Neural progenitor cell (in vitro differentiated cells): ENCODE measurements around the gene OR51B6. TPM values are rescaled to one million over a fixed set of nuclear protein-coding genes. Genes with fewer than 3 reads are reported as not detected.

Experiments used
- DNase-seq: peaks from one replicate; pipeline ENCODE4 v3.0.0-alpha.2; 2016; ENCODE audit warnings: low spot score
- H2AFZ ChIP-seq: fragments of 200-600 bp; sonication (generic); replicated peaks from 2 replicates; pipeline ENCODE4 v1.6.1; 2016; ENCODE audit warnings: antibody characterized with exemption
- H3F3A ChIP-seq: fragments of 200-600 bp; sonication (generic); 2 replicates; pipeline ENCODE4 v1.6.1; 2016; ENCODE audit warnings: antibody characterized with exemption, low read depth
- H3K27ac ChIP-seq: fragments of 200-600 bp; sonication (generic); 2 replicates; pipeline ENCODE4 v1.5.1; 2016; ENCODE audit warnings: mild to moderate bottlenecking
- H3K27me3 ChIP-seq: fragments of 200-600 bp; sonication (generic); 2 replicates; pipeline ENCODE4 v1.6.1; 2016; ENCODE audit warnings: mild to moderate bottlenecking, moderate library complexity
- H3K36me3 ChIP-seq: fragments of 200-600 bp; sonication (generic); 2 replicates; pipeline ENCODE4 v1.5.1; 2016
- H3K4me1 ChIP-seq: fragments of 200-600 bp; sonication (generic); 2 replicates; pipeline ENCODE4 v1.6.1; 2016; ENCODE audit warnings: mixed run types
- H3K4me2 ChIP-seq: fragments of 200-600 bp; sonication (generic); 2 replicates; pipeline ENCODE4 v1.6.1; 2016
- H3K4me3 ChIP-seq: fragments of 200-600 bp; sonication (generic); 2 replicates; pipeline ENCODE4 v1.5.1; 2016
- H3K79me2 ChIP-seq: fragments of 200-600 bp; sonication (generic); 2 replicates; pipeline ENCODE4 v1.6.1; 2016; ENCODE audit warnings: low read depth
- H3K9ac ChIP-seq: fragments of 200-600 bp; sonication (generic); 2 replicates; pipeline ENCODE4 v1.6.1; 2016
- H3K9me3 ChIP-seq: fragments of 200-600 bp; sonication (generic); 2 replicates; pipeline ENCODE4 v1.5.1; 2016; ENCODE audit warnings: low read depth
- H4K20me1 ChIP-seq: fragments of 200-600 bp; sonication (generic); 2 replicates; pipeline ENCODE4 v1.6.1; 2016; ENCODE audit warnings: low read depth
- H3K27ac Mint-ChIP-seq: 3 replicates; pipeline ENCODE4 v1.8.0; 2021; ENCODE audit warnings: mixed read lengths
- H3K27me3 Mint-ChIP-seq: 2 replicates; pipeline ENCODE4 v1.8.0; 2022; ENCODE audit warnings: low read depth, mild to moderate bottlenecking, inconsistent platforms, moderate library complexity, mixed read lengths; ENCODE audit not compliant: insufficient read depth
- H3K36me3 Mint-ChIP-seq: 3 replicates; pipeline ENCODE4 v1.8.0; 2021; ENCODE audit warnings: mixed read lengths
- H3K4me1 Mint-ChIP-seq: 3 replicates; pipeline ENCODE4 v1.8.0; 2021; ENCODE audit warnings: mixed read lengths
- H3K4me3 Mint-ChIP-seq: 3 replicates; pipeline ENCODE4 v1.8.0; 2021; ENCODE audit warnings: mild to moderate bottlenecking, moderate library complexity, mixed read lengths
- H3K9me3 Mint-ChIP-seq: 3 replicates; pipeline ENCODE4 v1.8.0; 2020; ENCODE audit warnings: mixed read lengths
- CTCF ChIP-seq: fragments of 200-600 bp; sonication (generic); IDR thresholded peaks from 2 replicates; pipeline ENCODE4 v1.5.1; 2017; ENCODE audit warnings: antibody characterized with exemption, mild to moderate bottlenecking
- EZH2 ChIP-seq: fragments of 200-600 bp; sonication (generic); IDR thresholded peaks from 2 replicates; pipeline ENCODE4 v1.6.1; 2017; ENCODE audit warnings: antibody characterized with exemption, mild to moderate bottlenecking, moderate library complexity
- EZH2phosphoT487 ChIP-seq: fragments of 200-600 bp; sonication (generic); IDR thresholded peaks from 2 replicates; pipeline ENCODE4 v1.6.1; 2017; ENCODE audit warnings: antibody characterized with exemption
- total RNA-seq: library from RNA; depleted of rRNA; stranded (reverse); fragments of >200 nt; gene quantifications from 2 replicates; pipeline ENCODE4 v1.2.3, GENCODE V29; 2015; ENCODE audit warnings: low replicate concordance

OR51B6 gene
- total RNA-seq, 1 donor from 2014 or later = not detected

- Histone ChIP-seq H3K79me2 (no peaks in the 10 kb centered on the region), H3K9ac (no peak overlapping the region), H3K4me3 (no peak overlapping the region), H3K27me3 (peaks cover 35% of the 10 kb centered on the region), H3K9me3 (no peaks in the 10 kb centered on the region), H3K27ac (no peak overlapping the region), H4K20me1 (no peaks in the 10 kb centered on the region), H3F3A (peaks cover 28% of the 10 kb centered on the region), H2AFZ (no peak overlapping the region), H3K4me1 (peaks cover 30% of the 10 kb centered on the region), H3K36me3 (no peaks in the 10 kb centered on the region), H3K4me2 (no peak overlapping the region)
- no peaks in the 10 kb centered on the region for H3K4me1 Mint-ChIP-seq
- H3K9me3 Mint-ChIP-seq = no peaks in the 10 kb centered on the region
- H3K4me3 Mint-ChIP-seq = no peak overlapping the region
- TF ChIP-seq EZH2phosphoT487 (no peak), CTCF (peak; percentile 81), EZH2 (no peak)
- H3K27ac Mint-ChIP-seq = no peak overlapping the region
- H3K36me3 Mint-ChIP-seq = no peaks in the 10 kb centered on the region
- peak; percentile 83 for DNase-seq
- peaks cover 2% of the 10 kb centered on the region for H3K27me3 Mint-ChIP-seq
Observed at GRCh38 chr11:5380740-5381342, 29.5 kb downstream of the OR51B6 start.

GRCh38 chr11:5383576-5383975 lies 32.3 kb downstream of the OR51B6 start, which contains the start of gene OR51M1:
Gene OR51M1, plus strand, starts transcription at chr11:5383812. Its CDS starts 5,587 bp downstream, at chr11:5389399.
- Histone ChIP-seq H3K27ac (peak within 1 kb of the TSS; percentile 92), H3K9me3 (no peaks in the 10 kb centered on the region), H3K4me1 (peaks cover 30% of the 10 kb centered on the region), H3K27me3 (peaks cover 35% of the 10 kb centered on the region), H3K36me3 (no peaks in the 10 kb centered on the region), H3K4me3 (peak within 1 kb of the TSS; percentile 20), H3K9ac (no peak within 1 kb of the TSS), H4K20me1 (no peaks in the 10 kb centered on the region), H3K4me2 (peak within 1 kb of the TSS; percentile 73), H3K79me2 (no peaks in the 10 kb centered on the region), H3F3A (peaks cover 28% of the 10 kb centered on the region), H2AFZ (no peak within 1 kb of the TSS)
- Mint-ChIP-seq H3K4me1 (no peaks in the 10 kb centered on the region), H3K27me3 (peaks cover 2% of the 10 kb centered on the region), H3K27ac (no peak within 1 kb of the TSS), H3K36me3 (no peaks in the 10 kb centered on the region), H3K4me3 (no peak within 1 kb of the TSS), H3K9me3 (no peaks in the 10 kb centered on the region)
- peak; percentile 82 for DNase-seq
- TF ChIP-seq EZH2 (no peak), CTCF (no peak), EZH2phosphoT487 (no peak)

- Mint-ChIP-seq H3K27me3 (peaks cover 2% of the 10 kb centered on the region), H3K4me3 (no peak overlapping the region), H3K36me3 (no peaks in the 10 kb centered on the region), H3K9me3 (no peaks in the 10 kb centered on the region), H3K27ac (no peak overlapping the region), H3K4me1 (no peaks in the 10 kb centered on the region)
- Histone ChIP-seq H3K4me2 (peak overlapping the region; percentile 73), H3K27ac (peak overlapping the region; percentile 92), H3K9ac (no peak overlapping the region), H3K79me2 (no peaks in the 10 kb centered on the region), H3K27me3 (peaks cover 35% of the 10 kb centered on the region), H3K4me3 (peak overlapping the region; percentile 20), H3K36me3 (no peaks in the 10 kb centered on the region), H2AFZ (no peak overlapping the region), H3K9me3 (no peaks in the 10 kb centered on the region), H3K4me1 (peaks cover 30% of the 10 kb centered on the region), H4K20me1 (no peaks in the 10 kb centered on the region), H3F3A (peaks cover 28% of the 10 kb centered on the region)
- no peak for TF ChIP-seq CTCF
- TF ChIP-seq EZH2 = no peak
- TF ChIP-seq EZH2phosphoT487 = no peak
- DNase-seq = peak; percentile 55
Observed at GRCh38 chr11:5384335-5384734, 33.0 kb downstream of the OR51B6 start.
